NCI-H1694 (cell line): ENCODE results near the gene ACSL4.

Experiments
- DNase-seq: peaks from one replicate; lab custom pipeline; 2025; lab: John Stamatoyannopoulos, UW

ACSL4 gene

GRCh38 chrX:109596015-109596414, 137.0 kb downstream of the ACSL4 start:
- no peak for DNase-seq
